ENCODE data around the gene ELANE. TPM values are rescaled to one million over a fixed set of nuclear protein-coding genes. Genes with fewer than 3 reads are reported as not detected.

Gene ELANE
- total RNA-seq, 6 experiments from 2014 or later = 0.21 TPM; not detected in 5

DNA sequence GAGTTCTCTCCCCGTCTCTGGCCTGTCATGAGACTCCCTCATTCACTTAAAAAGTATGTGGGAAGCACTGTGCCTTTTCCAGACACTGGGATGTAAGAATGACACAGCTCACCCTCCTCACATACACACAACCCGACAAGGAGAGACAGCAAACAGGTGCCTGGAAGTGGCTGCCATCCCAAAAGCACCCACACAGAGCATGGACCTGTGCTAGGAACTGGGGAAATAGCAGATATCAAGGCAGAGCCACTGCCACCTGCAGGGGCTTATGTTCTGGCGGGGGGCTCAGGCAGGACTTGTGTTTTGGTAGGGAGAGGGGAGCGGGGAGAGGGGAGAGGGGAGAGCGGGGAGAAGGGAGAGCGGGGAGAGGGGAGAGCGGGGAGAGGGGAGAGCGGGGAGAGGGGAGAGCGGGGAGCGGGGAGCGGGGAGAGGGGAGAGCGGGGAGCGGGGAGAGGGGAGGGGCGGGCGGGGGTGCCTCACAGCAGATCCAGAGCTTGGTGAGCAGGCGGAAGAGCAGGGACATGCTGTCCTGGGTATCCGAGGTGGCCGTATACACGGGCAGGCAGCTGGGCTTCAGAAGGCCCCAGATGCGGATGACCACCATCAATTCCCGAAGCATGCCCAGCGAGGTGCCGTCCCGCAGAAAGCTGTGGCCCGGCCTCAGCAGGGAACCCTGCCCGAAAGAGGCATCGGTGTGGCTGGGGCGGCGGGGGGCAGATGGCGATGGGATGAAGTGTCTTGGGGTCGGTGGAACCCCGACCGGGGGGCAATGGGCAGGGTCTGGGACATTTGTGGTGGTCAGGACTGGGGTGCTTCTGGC, 19.6 kb downstream of the ELANE start:
- H3K9me3 Mint-ChIP-seq = no peaks in the 10 kb centered on the region
- TF ChIP-seq, protein P1, sequence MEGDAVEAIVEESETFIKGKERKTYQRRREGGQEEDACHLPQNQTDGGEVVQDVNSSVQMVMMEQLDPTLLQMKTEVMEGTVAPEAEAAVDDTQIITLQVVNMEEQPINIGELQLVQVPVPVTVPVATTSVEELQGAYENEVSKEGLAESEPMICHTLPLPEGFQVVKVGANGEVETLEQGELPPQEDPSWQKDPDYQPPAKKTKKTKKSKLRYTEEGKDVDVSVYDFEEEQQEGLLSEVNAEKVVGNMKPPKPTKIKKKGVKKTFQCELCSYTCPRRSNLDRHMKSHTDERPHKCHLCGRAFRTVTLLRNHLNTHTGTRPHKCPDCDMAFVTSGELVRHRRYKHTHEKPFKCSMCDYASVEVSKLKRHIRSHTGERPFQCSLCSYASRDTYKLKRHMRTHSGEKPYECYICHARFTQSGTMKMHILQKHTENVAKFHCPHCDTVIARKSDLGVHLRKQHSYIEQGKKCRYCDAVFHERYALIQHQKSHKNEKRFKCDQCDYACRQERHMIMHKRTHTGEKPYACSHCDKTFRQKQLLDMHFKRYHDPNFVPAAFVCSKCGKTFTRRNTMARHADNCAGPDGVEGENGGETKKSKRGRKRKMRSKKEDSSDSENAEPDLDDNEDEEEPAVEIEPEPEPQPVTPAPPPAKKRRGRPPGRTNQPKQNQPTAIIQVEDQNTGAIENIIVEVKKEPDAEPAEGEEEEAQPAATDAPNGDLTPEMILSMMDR (IDR thresholded peaks at IDR 0.05) = no peak
- H3K4me1 Mint-ChIP-seq (ENCODE audit: low read depth) = peaks cover 16% of the 10 kb centered on the region
- peak overlapping the region; percentile 56 for H3K27ac Mint-ChIP-seq
- peaks cover 12% of the 10 kb centered on the region for H3K36me3 Mint-ChIP-seq (ENCODE audit: low read depth)
- no peak for DNase-seq
- no peak overlapping the region for H3K4me3 Mint-ChIP-seq
- peaks cover 10% of the 10 kb centered on the region for H3K27me3 Mint-ChIP-seq (ENCODE audit: insufficient read depth)

DNA sequence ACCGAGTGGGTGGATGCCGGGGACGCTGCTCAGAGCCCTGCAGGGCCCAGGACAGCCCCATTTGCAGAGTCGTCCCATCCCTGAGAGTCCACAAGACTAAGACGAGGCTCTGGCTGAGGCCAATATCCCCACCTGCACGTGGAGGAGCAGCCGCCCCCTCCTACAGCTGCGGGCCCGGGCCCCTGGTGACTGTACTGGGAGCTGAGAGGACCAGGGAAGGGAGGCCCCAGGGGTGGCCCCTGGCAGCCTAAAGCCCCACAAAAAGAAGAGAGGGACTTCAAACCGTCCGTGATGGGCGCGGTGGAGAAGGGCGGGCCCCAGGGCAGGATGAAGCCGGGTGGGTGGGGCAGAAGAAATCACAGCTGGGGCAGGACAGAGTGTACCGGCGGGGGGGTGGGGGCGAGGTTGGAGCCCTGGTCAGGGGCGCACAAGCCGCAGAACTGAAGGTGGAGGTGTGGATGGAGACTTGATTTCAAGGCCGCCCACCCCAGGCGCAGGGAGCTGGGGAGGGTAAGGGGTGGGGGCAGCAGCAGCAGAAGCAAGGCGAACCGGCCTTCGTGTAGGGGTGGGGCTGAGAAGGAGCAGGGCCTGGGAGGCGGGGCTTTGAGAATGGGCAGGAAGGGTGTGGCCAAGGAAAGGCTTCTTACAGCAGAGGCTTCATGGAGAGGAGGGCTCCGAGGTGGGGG, 20.3 kb downstream of the ELANE start:
- peak; percentile 74 for DNase-seq
- Mint-ChIP-seq H3K36me3 (ENCODE audit: low read depth) (peaks cover 10% of the 10 kb centered on the region), H3K4me1 (ENCODE audit: low read depth) (peaks cover 16% of the 10 kb centered on the region), H3K4me3 (peak overlapping the region; percentile 64), H3K27me3 (ENCODE audit: insufficient read depth) (peaks cover 9% of the 10 kb centered on the region), H3K27ac (peak overlapping the region; percentile 56), H3K9me3 (no peaks in the 10 kb centered on the region)
- TF ChIP-seq, protein P1 (IDR thresholded peaks at IDR 0.05) = no peak

DNA sequence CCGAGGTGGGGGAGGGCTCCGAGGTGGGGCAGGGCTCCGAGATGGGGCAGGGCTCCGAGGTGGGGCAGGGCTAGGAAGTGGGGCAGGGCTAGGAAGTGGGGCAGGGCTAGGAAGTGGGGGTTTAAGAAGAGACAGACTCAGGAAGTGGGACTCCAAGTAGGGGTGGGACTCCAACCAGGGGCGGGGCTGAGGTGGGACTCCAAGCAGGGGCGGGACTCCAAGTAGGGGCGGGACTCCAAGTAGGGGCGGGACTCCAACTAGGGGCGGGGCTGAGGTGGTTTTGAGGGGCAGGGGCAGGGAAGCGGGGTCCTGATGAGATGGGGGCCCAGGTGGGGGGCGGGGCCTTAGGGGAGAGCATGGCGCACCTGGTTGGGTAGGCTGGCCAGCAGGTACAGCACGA, 21.0 kb downstream of the ELANE start:
- Mint-ChIP-seq H3K9me3 (no peaks in the 10 kb centered on the region), H3K27ac (no peak overlapping the region), H3K4me3 (no peak overlapping the region), H3K36me3 (ENCODE audit: low read depth) (peaks cover 7% of the 10 kb centered on the region; the same call in 1 of the 2 replicates), H3K4me1 (ENCODE audit: low read depth) (peaks cover 16% of the 10 kb centered on the region), H3K27me3 (ENCODE audit: insufficient read depth) (peaks cover 7% of the 10 kb centered on the region)
- peak; percentile 70 for DNase-seq
- TF ChIP-seq, protein P1 (IDR thresholded peaks at IDR 0.05) = no peak

DNA sequence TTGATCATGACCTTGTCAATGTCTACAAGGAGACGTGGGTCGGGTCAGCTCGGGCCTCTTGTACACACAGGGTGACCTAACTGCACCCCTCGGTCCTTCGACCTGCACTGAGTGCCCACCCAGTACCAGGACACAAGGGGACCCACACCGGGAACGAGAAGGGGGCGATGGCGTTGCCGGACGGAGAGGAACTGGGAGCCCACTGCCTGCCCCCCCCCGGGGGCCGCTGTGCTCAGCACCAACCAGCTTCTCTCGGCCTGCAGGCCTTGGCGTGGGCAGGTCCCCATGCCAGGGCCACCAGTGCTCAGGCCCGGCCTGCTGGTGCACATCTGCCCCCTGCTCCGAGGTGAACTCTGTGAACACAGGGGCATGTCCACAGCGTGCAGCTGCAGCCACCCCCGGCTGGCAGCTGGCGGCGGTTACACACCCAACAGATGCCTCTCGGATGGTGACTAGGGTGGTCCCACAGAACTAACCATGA, 21.5 kb downstream of the ELANE start:
- Mint-ChIP-seq H3K4me1 (ENCODE audit: low read depth) (peaks cover 16% of the 10 kb centered on the region), H3K36me3 (ENCODE audit: low read depth) (peaks cover 7% of the 10 kb centered on the region; the same call in 1 of the 2 replicates), H3K27me3 (ENCODE audit: insufficient read depth) (peaks cover 7% of the 10 kb centered on the region), H3K27ac (no peak overlapping the region), H3K4me3 (no peak overlapping the region), H3K9me3 (no peaks in the 10 kb centered on the region)
- TF ChIP-seq, protein P1 (IDR thresholded peaks at IDR 0.05) = no peak
- DNase-seq = no peak

DNA sequence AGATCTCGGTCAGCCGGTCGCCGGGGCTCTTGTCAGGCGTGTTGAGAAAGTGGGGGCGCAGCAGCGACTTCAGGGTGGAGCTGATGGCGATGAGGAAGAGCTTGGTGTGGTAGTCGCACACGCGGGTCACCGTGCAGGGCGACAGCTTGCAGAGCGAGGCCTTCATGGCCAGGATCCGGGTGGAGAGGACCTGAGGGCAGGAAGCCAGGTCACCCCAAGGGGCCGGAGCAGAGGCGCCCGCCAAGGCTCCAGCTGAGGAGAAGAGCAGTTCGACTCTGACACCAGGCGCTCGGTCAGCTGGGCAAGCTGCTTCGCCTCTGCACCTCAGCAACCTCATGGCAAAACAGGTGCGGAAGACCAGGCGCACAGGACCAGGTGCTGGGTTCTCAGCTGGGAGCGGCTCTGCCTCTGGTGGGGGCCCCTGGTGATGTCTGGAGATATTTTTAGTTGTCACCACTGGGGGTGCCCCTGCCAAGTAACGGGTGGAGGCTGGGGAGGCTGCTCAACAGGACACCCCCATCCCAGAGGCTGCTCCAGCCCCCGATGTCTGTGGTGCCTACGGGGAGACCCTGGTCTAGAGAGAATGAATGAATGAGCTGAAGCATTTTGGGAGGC, 23.3 kb downstream of the ELANE start:
- no peak for DNase-seq
- H3K36me3 Mint-ChIP-seq (ENCODE audit: low read depth) = peaks cover 7% of the 10 kb centered on the region; the same call in 1 of the 2 replicates
- H3K9me3 Mint-ChIP-seq = no peaks in the 10 kb centered on the region
- TF ChIP-seq, protein P1 (IDR thresholded peaks at IDR 0.05) = no peak
- no peak overlapping the region for H3K27ac Mint-ChIP-seq
- H3K4me1 Mint-ChIP-seq (ENCODE audit: low read depth) = peaks cover 1% of the 10 kb centered on the region
- H3K4me3 Mint-ChIP-seq = no peak overlapping the region
- H3K27me3 Mint-ChIP-seq (ENCODE audit: insufficient read depth) = peaks cover 4% of the 10 kb centered on the region

Data from HFFc6 (cell line).